GM12878 (cell line): ENCODE measurements around the gene RIC3. TPM values are rescaled to one million over a fixed set of nuclear protein-coding genes. Genes with fewer than 3 reads are reported as not detected.

Source experiments
- ATAC-seq: fragments of 200-7000 bp; cut with Tn5 transposase; 3 replicates; pipeline ENCODE4 v1.9.1; 2020; ENCODE audit warnings: mild to moderate bottlenecking, moderate library complexity
- BruUV-seq: library from RNA; stranded (reverse); fragments of 400-500 nt; replicated peaks from 2 replicates; lab custom pipeline; 2021; lab: Mats Ljungman, UMichigan
- CTCF ChIA-PET: fragments of 300-600 bp; sonication (Branson Sonifier 250); formaldehyde crosslinking; extraction: SDS; loops from one replicate; lab custom pipeline; 2021; ENCODE audit warnings: inconsistent platforms; lab: Yijun Ruan, JAX
- POLR2A ChIA-PET: fragments of 350-600 bp; formaldehyde crosslinking; extraction: SDS; loops from one replicate; lab custom pipeline; 2021; ENCODE audit warnings: inconsistent platforms; lab: Charles Lee
- RAD21 ChIA-PET: fragments of 300-600 bp; sonication (Branson Sonifier 250); formaldehyde crosslinking; loops from one replicate; lab custom pipeline; 2023; ENCODE audit warnings: antibody characterized with exemption; ENCODE audit not compliant: unreplicated experiment; lab: Charles Lee
- SMC1A ChIA-PET: fragments of 300-600 bp; sonication (Branson Sonifier 250); formaldehyde crosslinking; loops from one replicate; lab custom pipeline; 2023; ENCODE audit not compliant: unreplicated experiment, uncharacterized antibody; lab: Charles Lee
- DNase-seq: peaks from one replicate; pipeline ENCODE4 v3.0.0-alpha.2; 2011; ENCODE audit warnings: low read depth, low spot score
- FAIRE-seq: peaks from 3 replicates; lab custom pipeline; 2011; peaks lifted over from hg19 to GRCh38; lab: Jason Lieb, UNC
- H2AFZ ChIP-seq: 2 replicates; pipeline ENCODE4 v1.6.0; 2011; ENCODE audit warnings: low read depth, low read length, control low read depth; ENCODE audit not compliant: control insufficient read depth
- H3K27ac ChIP-seq: 2 replicates; pipeline ENCODE4 v1.5.1; 2011; ENCODE audit warnings: control low read depth; ENCODE audit not compliant: control insufficient read depth, insufficient read depth
- H3K27me3 ChIP-seq, 2 experiments: replicated peaks in 1 of 2; 2 replicates each; pipeline versions ENCODE4 v1.6.0 to v1.6.1; 2011; ENCODE audit warnings: low read length in 1 of 2; ENCODE audit not compliant: control insufficient read depth in 2 of 2, insufficient read depth in 2 of 2
- H3K36me3 ChIP-seq, 2 experiments: 2 replicates each; pipeline ENCODE4 v1.5.1; 2011; ENCODE audit warnings: low read length in 1 of 2; ENCODE audit not compliant: control insufficient read depth in 2 of 2, insufficient read depth in 2 of 2
- H3K4me1 ChIP-seq: 2 replicates; pipeline ENCODE4 v1.6.1; 2011; ENCODE audit warnings: mild to moderate bottlenecking, low read length, moderate library complexity, mixed read lengths; ENCODE audit not compliant: control insufficient read depth, insufficient read depth
- H3K4me2 ChIP-seq: 2 replicates; pipeline ENCODE4 v1.6.0; 2011; ENCODE audit warnings: control low read depth; ENCODE audit not compliant: control insufficient read depth, insufficient read depth
- H3K4me3 ChIP-seq: fragments of 200-600 bp; sonication (generic); 2 replicates; pipeline ENCODE4 v1.5.1; 2016
- H3K79me2 ChIP-seq: 2 replicates; pipeline ENCODE4 v1.6.0; 2011; ENCODE audit warnings: low read length; ENCODE audit not compliant: control insufficient read depth, insufficient read depth
- H3K9ac ChIP-seq: 2 replicates; pipeline ENCODE4 v1.8.0; 2011; ENCODE audit warnings: low read length, control low read depth, mixed read lengths; ENCODE audit not compliant: control insufficient read depth, insufficient read depth
- H3K9me3 ChIP-seq: replicated peaks from 3 replicates; pipeline ENCODE4 v1.5.1; 2011; ENCODE audit warnings: mild to moderate bottlenecking, low read length; ENCODE audit not compliant: control insufficient read depth, insufficient read depth
- H4K20me1 ChIP-seq: 2 replicates; pipeline ENCODE4 v1.6.0; 2011; ENCODE audit not compliant: control insufficient read depth, insufficient read depth
- BCL3 ChIP-seq: IDR thresholded peaks from 2 replicates; pipeline ENCODE4 v1.6.1; 2011; ENCODE audit warnings: borderline replicate concordance, low read depth, mild to moderate bottlenecking, moderate library complexity, low read length; ENCODE audit not compliant: insufficient read depth, poor library complexity, severe bottlenecking
- BHLHE40 ChIP-seq, 2 experiments: fragments of 450-650 bp in 1 of 2; IDR thresholded peaks; 2 replicates each; pipeline ENCODE4 v1.6.1; 2011 to 2017; ENCODE audit warnings: low read depth in 2 of 2, borderline replicate concordance in 1 of 2, improper control_type of control experiment in 1 of 2, low read length in 1 of 2, mild to moderate bottlenecking in 1 of 2
- NFYA ChIP-seq: IDR thresholded peaks from 2 replicates; pipeline ENCODE4 v1.6.1; 2011; ENCODE audit warnings: low read depth, mild to moderate bottlenecking, low read length, improper control_type of control experiment, borderline replicate concordance
- PKNOX1 ChIP-seq: fragments of 450-650 bp; IDR thresholded peaks from 2 replicates; pipeline ENCODE4 v1.6.1; 2016; ENCODE audit warnings: mild to moderate bottlenecking
- TARDBP ChIP-seq: IDR thresholded peaks from 2 replicates; pipeline ENCODE4 v1.6.1; 2016; ENCODE audit warnings: borderline replicate concordance
- TCF12 ChIP-seq: IDR thresholded peaks from 2 replicates; pipeline ENCODE4 v1.6.1; 2011; ENCODE audit warnings: low read depth, mild to moderate bottlenecking, low read length
- ZNF207 ChIP-seq: fragments of 450-650 bp; IDR thresholded peaks from 2 replicates; pipeline ENCODE4 v1.6.1; 2014; ENCODE audit warnings: antibody characterized with exemption, mild to moderate bottlenecking, borderline replicate concordance
- ZNF592 ChIP-seq: fragments of 450-650 bp; IDR thresholded peaks from 2 replicates; pipeline ENCODE4 v1.6.1; 2017; ENCODE audit warnings: mild to moderate bottlenecking, moderate library complexity
- WGBS: methylation state at CpG from one replicate; pipeline ENCODE4 v1.1.6; 2016; ENCODE audit warnings: low lambda C conversion rate; ENCODE audit not compliant: insufficient replicate concordance, insufficient coverage; ENCODE audit errors: missing lambda C conversion rate; 5-methylcytosine and 5-hydroxymethylcytosine counted together
- in situ Hi-C: fragments of 300-500 bp; cut with MboI; formaldehyde crosslinking; loops from 9 replicates; pipeline ENCODE4 v1.14.3; 2018; ENCODE audit warnings: mixed read lengths
- intact Hi-C: fragments of 100-400 bp; cut with micrococcal nuclease; formaldehyde crosslinking; loops from one replicate; pipeline ENCODE4 v1.14.2; 2022; ENCODE audit not compliant: unreplicated experiment
- polyA plus RNA-seq, 11 experiments: library from polyadenylated mRNA; depleted of rRNA in 4 of 11; unstranded in 6 of 11; stranded (reverse) in 5 of 11; fragments of >200 nt; fragmentation: Nextera tagmentation in 4 of 11; fragmentation: Illumina TruSeq in 1 of 11; extraction: Ambion mirVana in 4 of 11; extraction: Trizol in 1 of 11; gene quantifications; 1 replicate in 1 of 11; 2 replicates in 10 of 11; pipeline versions ENCODE4 v1.2.1 to v1.2.3, GENCODE V29; 2011 to 2016; ENCODE audit warnings: inconsistent platforms in 2 of 11, missing spikeins in 2 of 11, low read depth in 1 of 11
- total RNA-seq, 4 experiments: library from RNA; depleted of rRNA in 3 of 4; stranded (reverse); fragments of >200 nt in 3 of 4; fragmentation: Illumina TruSeq in 1 of 4; extraction: Trizol in 1 of 4; gene quantifications; 2 replicates each; pipeline versions ENCODE4 v1.2.1 to v1.2.3, GENCODE V29; 2013 to 2021

Gene RIC3
- total and polyA plus RNA-seq, 10 of the 15 experiments (the other 5 are each of a cell fraction or from before 2014, with no cell fraction given): 0.90 to 8.9 (median 2.2) TPM

- H2AFZ ChIP-seq: no peak overlapping the region
- RAD21 ChIA-PET: interaction anchor here (1.0 kb wide), 1 partner anchor 36 kb away, joined by 5 read pairs; no protein-coding TSS in a partner anchor
- ATAC-seq: no peak
- H4K20me1 ChIP-seq: no peaks in the 10 kb centered on the region
- H3K9ac ChIP-seq: no peak overlapping the region
- no peaks in the 10 kb centered on the region for H3K4me1 ChIP-seq
- no peak for DNase-seq
- no peak for TF ChIP-seq BCL3
- no peak for TF ChIP-seq ZNF207
- H3K36me3 ChIP-seq: no peaks in the 10 kb centered on the region
- WGBS: 36% methylated on average over 8 of the region's 8 CpGs
- intact Hi-C loops (loop anchor here (1.0 kb wide), 1 partner anchor 36 kb away; no protein-coding TSS in a partner anchor), in situ Hi-C loops (no loop called here)
- no TSS peak for BruUV-seq
- SMC1A ChIA-PET: no interaction called here
- H3K9me3 ChIP-seq: no peaks in the 10 kb centered on the region
- POLR2A ChIA-PET: no interaction called here
- H3K27ac ChIP-seq: no peak overlapping the region
- CTCF ChIA-PET: interaction anchor here (1.0 to 1.5 kb wide), 2 partner anchors 35 to 36 kb away, joined by 3 read pairs; no protein-coding TSS in a partner anchor
- FAIRE-seq: no peak
- H3K79me2 ChIP-seq: no peaks in the 10 kb centered on the region
- peaks cover 2 to 7% of the 10 kb centered on the region in 2 experiments; a peak in 3 of 4 replicates for H3K27me3 ChIP-seq
- H3K4me2 ChIP-seq: no peak overlapping the region
- H3K4me3 ChIP-seq: no peak overlapping the region
Observed at GRCh38 chr11:8069771-8070170, 99.1 kb downstream of the RIC3 start.

GRCh38 chr11:8068605-8069221, 100.1 kb downstream of the RIC3 start:
- in situ Hi-C loops (no loop called here), intact Hi-C loops (no loop called here)
- H3K9me3 ChIP-seq: no peaks in the 10 kb centered on the region
- H3K9ac ChIP-seq: no peak overlapping the region
- CTCF ChIA-PET: interaction anchor here (1.0 to 1.5 kb wide), 2 partner anchors 34 to 35 kb away, joined by 3 read pairs; no protein-coding TSS in a partner anchor
- BruUV-seq: no TSS peak
- no peaks in the 10 kb centered on the region for H3K4me1 ChIP-seq
- H3K27ac ChIP-seq: no peak overlapping the region
- WGBS: 11% methylated on average over 15 of the region's 15 CpGs
- no peak overlapping the region for H2AFZ ChIP-seq
- no peak overlapping the region for H3K4me2 ChIP-seq
- POLR2A ChIA-PET: interaction anchor here (0.6 kb wide), 1 partner anchor 10 kb away, joined by 8 read pairs; no protein-coding TSS in a partner anchor
- H3K4me3 ChIP-seq: no peak overlapping the region
- SMC1A ChIA-PET: no interaction called here
- no peaks in the 10 kb centered on the region for H4K20me1 ChIP-seq
- no peaks in the 10 kb centered on the region for H3K79me2 ChIP-seq
- no peak for DNase-seq
- RAD21 ChIA-PET: interaction anchor here (1.0 kb wide), 1 partner anchor 35 kb away, joined by 5 read pairs; no protein-coding TSS in a partner anchor
- H3K36me3 ChIP-seq: no peaks in the 10 kb centered on the region
- H3K27me3 ChIP-seq: peaks cover 2 to 7% of the 10 kb centered on the region in 2 experiments; a peak in 3 of 4 replicates
- FAIRE-seq: no peak
- peak; percentile 34 for ATAC-seq
- TF ChIP-seq PKNOX1 (0 out of 2 replicates have a peak, but pooled peaks have one; percentile 16), NFYA (no peak), BHLHE40 (IDR thresholded peaks at IDR 0.05; ENCODE audit: borderline replicate concordance in 1 of 2, low read depth in 2 of 2, low read length in 1 of 2) (no peak), ZNF592 (no peak), TARDBP (no peak), TCF12 (no peak)
